ENCODE results near the gene CCDC54. TPM values are rescaled to one million over a fixed set of nuclear protein-coding genes. Genes with fewer than 3 reads are reported as not detected.

Gene CCDC54
- total RNA-seq, 1 donor from 2014 or later: not detected

DNA sequence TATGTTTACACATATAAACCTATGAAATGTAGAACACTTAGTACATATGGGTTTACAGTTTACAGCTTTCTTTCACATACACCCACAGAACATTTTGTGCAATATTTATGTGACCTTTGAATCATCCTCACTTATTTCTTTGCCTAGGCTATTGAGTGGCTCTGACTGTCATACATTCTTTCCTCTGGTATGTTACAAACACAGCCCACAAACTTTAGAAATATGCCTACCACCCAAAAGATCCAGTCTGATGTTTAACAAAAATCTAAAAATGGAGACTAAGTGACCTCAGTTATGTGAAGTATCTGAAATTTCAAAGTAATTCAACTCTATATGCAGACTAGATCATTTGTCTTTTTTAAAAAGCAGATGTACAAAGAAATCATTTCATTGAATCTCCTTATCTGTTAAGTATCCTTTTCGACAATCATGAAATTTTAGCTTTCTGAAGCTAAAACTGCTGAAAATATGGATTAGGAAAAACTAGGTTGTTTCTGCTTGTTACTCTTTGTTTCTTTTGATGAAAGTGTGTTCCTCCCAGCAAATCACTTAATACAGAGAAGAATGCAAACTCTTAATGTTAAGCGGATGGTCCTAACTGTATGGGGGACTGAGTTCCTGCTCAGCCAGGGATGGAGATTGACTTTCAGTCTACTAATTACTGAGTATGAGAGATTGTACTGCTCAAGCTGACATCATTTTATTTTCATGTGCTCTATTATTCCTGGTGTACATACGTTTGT is 27.7 kb downstream of the CCDC54 start:
- peaks cover 3% of the 10 kb centered on the region for H3K9me3 ChIP-seq (ENCODE audit: insufficient read depth, low read depth, low read length)
- H3K79me2 ChIP-seq (ENCODE audit: insufficient read depth, low read length): no peaks in the 10 kb centered on the region
- DNase-seq (ENCODE audit: low read depth) (peak; percentile 82), FAIRE-seq (peak; percentile 98)
- peak overlapping the region; percentile 3 for H3K27ac ChIP-seq (ENCODE audit: low read depth, low read length)
- H3K36me3 ChIP-seq (ENCODE audit: insufficient read depth, low read length): no peaks in the 10 kb centered on the region
- peak overlapping the region; percentile 8 for H2AFZ ChIP-seq (ENCODE audit: low read depth, low read length)
- no peak overlapping the region for H3K9ac ChIP-seq (ENCODE audit: low read length)
- TF ChIP-seq, protein P1, sequence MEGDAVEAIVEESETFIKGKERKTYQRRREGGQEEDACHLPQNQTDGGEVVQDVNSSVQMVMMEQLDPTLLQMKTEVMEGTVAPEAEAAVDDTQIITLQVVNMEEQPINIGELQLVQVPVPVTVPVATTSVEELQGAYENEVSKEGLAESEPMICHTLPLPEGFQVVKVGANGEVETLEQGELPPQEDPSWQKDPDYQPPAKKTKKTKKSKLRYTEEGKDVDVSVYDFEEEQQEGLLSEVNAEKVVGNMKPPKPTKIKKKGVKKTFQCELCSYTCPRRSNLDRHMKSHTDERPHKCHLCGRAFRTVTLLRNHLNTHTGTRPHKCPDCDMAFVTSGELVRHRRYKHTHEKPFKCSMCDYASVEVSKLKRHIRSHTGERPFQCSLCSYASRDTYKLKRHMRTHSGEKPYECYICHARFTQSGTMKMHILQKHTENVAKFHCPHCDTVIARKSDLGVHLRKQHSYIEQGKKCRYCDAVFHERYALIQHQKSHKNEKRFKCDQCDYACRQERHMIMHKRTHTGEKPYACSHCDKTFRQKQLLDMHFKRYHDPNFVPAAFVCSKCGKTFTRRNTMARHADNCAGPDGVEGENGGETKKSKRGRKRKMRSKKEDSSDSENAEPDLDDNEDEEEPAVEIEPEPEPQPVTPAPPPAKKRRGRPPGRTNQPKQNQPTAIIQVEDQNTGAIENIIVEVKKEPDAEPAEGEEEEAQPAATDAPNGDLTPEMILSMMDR (IDR thresholded peaks at IDR 0.05; ENCODE audit: insufficient read depth, low read depth, low read length): no peak
- TF ChIP-seq EZH2 (IDR thresholded peaks at IDR 0.05; ENCODE audit: insufficient read depth, low read length): no peak
- Mint-ChIP-seq H3K4me3 (ENCODE audit: unreplicated experiment) (peak overlapping the region; percentile 2), H3K36me3 (ENCODE audit: low read depth, unreplicated experiment) (peaks cover 2% of the 10 kb centered on the region), H3K27me3 (ENCODE audit: low read depth, unreplicated experiment) (no peaks in the 10 kb centered on the region), H3K4me1 (ENCODE audit: low read depth, unreplicated experiment) (peaks cover 21% of the 10 kb centered on the region), H3K9me3 (ENCODE audit: unreplicated experiment) (peaks cover 11% of the 10 kb centered on the region), H3K27ac (ENCODE audit: unreplicated experiment) (peak overlapping the region; percentile 98)
- H3K4me2 ChIP-seq (ENCODE audit: low read length): peak overlapping the region; percentile 58
- H4K20me1 ChIP-seq (ENCODE audit: insufficient read depth, low read length): no peaks in the 10 kb centered on the region
- no peaks in the 10 kb centered on the region for H3K27me3 ChIP-seq (ENCODE audit: insufficient read depth, low read length)
- peaks cover 6% of the 10 kb centered on the region for H3K4me1 ChIP-seq (ENCODE audit: insufficient read depth, low read length)
- H3K4me3 ChIP-seq (ENCODE audit: insufficient read depth, low read depth, low read length): no peak overlapping the region

DNA sequence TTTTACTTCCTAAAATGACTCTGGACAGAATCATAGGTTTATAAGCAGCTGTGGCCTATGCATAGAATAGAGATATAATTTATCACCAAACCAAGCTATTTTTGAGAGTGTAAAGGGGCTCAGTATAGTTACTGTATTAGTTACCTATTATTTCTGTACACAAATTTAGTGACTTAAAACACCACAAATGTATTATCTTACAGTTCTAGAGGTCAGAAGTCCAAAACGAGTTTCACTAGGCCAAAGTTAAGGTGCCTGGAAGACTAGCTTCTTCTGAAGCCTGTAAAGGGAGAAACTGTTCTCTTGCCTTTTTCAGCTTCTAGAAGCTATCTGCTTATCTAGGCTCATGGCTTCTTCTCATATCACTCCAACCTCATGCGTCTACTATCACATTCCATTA is 30.1 kb downstream of the CCDC54 start:
- Histone ChIP-seq H2AFZ (ENCODE audit: low read depth, low read length) (no peak overlapping the region), H3K36me3 (ENCODE audit: insufficient read depth, low read length) (no peaks in the 10 kb centered on the region), H3K4me2 (ENCODE audit: low read length) (no peak overlapping the region), H4K20me1 (ENCODE audit: insufficient read depth, low read length) (no peaks in the 10 kb centered on the region), H3K4me1 (ENCODE audit: insufficient read depth, low read length) (peaks cover 6% of the 10 kb centered on the region), H3K79me2 (ENCODE audit: insufficient read depth, low read length) (no peaks in the 10 kb centered on the region), H3K27me3 (ENCODE audit: insufficient read depth, low read length) (no peaks in the 10 kb centered on the region), H3K9me3 (ENCODE audit: insufficient read depth, low read depth, low read length) (peaks cover 3% of the 10 kb centered on the region), H3K27ac (ENCODE audit: low read depth, low read length) (no peak overlapping the region), H3K9ac (ENCODE audit: low read length) (no peak overlapping the region), H3K4me3 (ENCODE audit: insufficient read depth, low read depth, low read length) (no peak overlapping the region)
- Mint-ChIP-seq H3K9me3 (ENCODE audit: unreplicated experiment) (peaks cover 11% of the 10 kb centered on the region), H3K4me3 (ENCODE audit: unreplicated experiment) (no peak overlapping the region), H3K4me1 (ENCODE audit: low read depth, unreplicated experiment) (peaks cover 29% of the 10 kb centered on the region), H3K36me3 (ENCODE audit: low read depth, unreplicated experiment) (peaks cover 2% of the 10 kb centered on the region), H3K27ac (ENCODE audit: unreplicated experiment) (no peak overlapping the region), H3K27me3 (ENCODE audit: low read depth, unreplicated experiment) (no peaks in the 10 kb centered on the region)
- no peak for DNase-seq (ENCODE audit: low read depth)
- no peak for FAIRE-seq
- TF ChIP-seq, protein P1 (IDR thresholded peaks at IDR 0.05; ENCODE audit: insufficient read depth, low read depth, low read length): no peak
- TF ChIP-seq EZH2 (IDR thresholded peaks at IDR 0.05; ENCODE audit: insufficient read depth, low read length): no peak

DNA sequence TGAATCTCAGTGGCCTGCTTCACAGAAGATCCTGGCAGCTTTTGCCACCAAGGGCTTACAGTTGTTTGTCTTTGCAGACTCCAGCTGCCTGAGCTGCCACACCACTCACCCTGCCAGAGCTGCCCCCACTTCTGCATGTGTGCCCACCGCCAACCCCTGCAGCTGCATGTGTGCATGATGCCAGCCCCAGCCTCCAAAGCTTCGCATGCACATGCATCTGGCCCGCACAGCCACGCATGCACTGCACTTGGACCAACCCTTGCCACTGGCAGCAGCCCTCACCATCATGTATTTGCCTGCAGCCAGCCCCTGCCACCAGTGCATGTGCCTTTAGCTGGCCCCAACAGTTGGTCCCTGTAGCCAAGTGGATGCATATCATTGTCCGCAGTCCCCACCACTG is 31.3 kb downstream of the CCDC54 start:
- H3K4me3 Mint-ChIP-seq (ENCODE audit: unreplicated experiment): no peak overlapping the region
- peaks cover 2% of the 10 kb centered on the region for H3K36me3 Mint-ChIP-seq (ENCODE audit: low read depth, unreplicated experiment)
- H3K27ac Mint-ChIP-seq (ENCODE audit: unreplicated experiment): no peak overlapping the region
- H3K4me1 Mint-ChIP-seq (ENCODE audit: low read depth, unreplicated experiment): peaks cover 29% of the 10 kb centered on the region
- H3K9me3 ChIP-seq (ENCODE audit: insufficient read depth, low read depth, low read length): peaks cover 3% of the 10 kb centered on the region
- H3K27me3 ChIP-seq (ENCODE audit: insufficient read depth, low read length): no peaks in the 10 kb centered on the region
- no peak overlapping the region for H3K4me2 ChIP-seq (ENCODE audit: low read length)
- H3K27me3 Mint-ChIP-seq (ENCODE audit: low read depth, unreplicated experiment): no peaks in the 10 kb centered on the region
- no peak overlapping the region for H3K27ac ChIP-seq (ENCODE audit: low read depth, low read length)
- H3K79me2 ChIP-seq (ENCODE audit: insufficient read depth, low read length): no peaks in the 10 kb centered on the region
- no peak for TF ChIP-seq EZH2 (IDR thresholded peaks at IDR 0.05; ENCODE audit: insufficient read depth, low read length)
- H4K20me1 ChIP-seq (ENCODE audit: insufficient read depth, low read length): no peaks in the 10 kb centered on the region
- H3K4me3 ChIP-seq (ENCODE audit: insufficient read depth, low read depth, low read length): no peak overlapping the region
- H3K4me1 ChIP-seq (ENCODE audit: insufficient read depth, low read length): peaks cover 6% of the 10 kb centered on the region
- no peak for DNase-seq (ENCODE audit: low read depth)
- peaks cover 11% of the 10 kb centered on the region for H3K9me3 Mint-ChIP-seq (ENCODE audit: unreplicated experiment)
- H2AFZ ChIP-seq (ENCODE audit: low read depth, low read length): no peak overlapping the region
- H3K36me3 ChIP-seq (ENCODE audit: insufficient read depth, low read length): no peaks in the 10 kb centered on the region
- H3K9ac ChIP-seq (ENCODE audit: low read length): no peak overlapping the region
- FAIRE-seq: no peak

Measured in astrocyte (in vitro differentiated cells and primary cell).